Muscle layer of duodenum (tissue), 2 donors: Measurements from ENCODE around the gene MRPS5.

Experiments
- H3K27ac ChIP-seq: one replicate; pipeline ENCODE4 v1.7.0; 2013; ENCODE audit warnings: mild to moderate bottlenecking, low read length
- H3K27me3 ChIP-seq: one replicate; pipeline ENCODE4 v1.7.0; 2013; ENCODE audit warnings: low read depth, mild to moderate bottlenecking, control low read depth, low read length
- H3K36me3 ChIP-seq, 2 donors: one replicate each; pipeline ENCODE4 v1.7.0; 2013; ENCODE audit warnings: low read length in 2 of 2, control low read depth in 1 of 2, mild to moderate bottlenecking in 1 of 2; ENCODE audit not compliant: insufficient read depth in 2 of 2, control insufficient read depth in 1 of 2
- H3K4me1 ChIP-seq, 2 donors: one replicate each; pipeline ENCODE4 v1.7.0; 2013; ENCODE audit warnings: low read length in 2 of 2, mild to moderate bottlenecking in 2 of 2, control low read depth in 1 of 2, moderate library complexity in 1 of 2; ENCODE audit not compliant: insufficient read depth in 2 of 2, control insufficient read depth in 1 of 2
- H3K4me3 ChIP-seq, 2 donors: one replicate each; pipeline ENCODE4 v1.7.0; 2013; ENCODE audit warnings: low read length in 2 of 2, low read depth in 1 of 2, mild to moderate bottlenecking in 1 of 2
- H3K9me3 ChIP-seq, 2 donors: one replicate each; pipeline ENCODE4 v1.7.0; 2013; ENCODE audit warnings: low read length in 2 of 2, control low read depth in 1 of 2, mild to moderate bottlenecking in 1 of 2; ENCODE audit not compliant: control insufficient read depth in 1 of 2
- donor health status: healthy.

Gene MRPS5

GRCh38 chr2:95050385-95051300, 71.0 kb downstream of the MRPS5 start:
- Histone ChIP-seq H3K4me1 (no peaks in the 10 kb centered on the region), H3K4me3 (no peak overlapping the region), H3K27me3 (no peaks in the 10 kb centered on the region), H3K9me3 (no peaks in the 10 kb centered on the region), H3K27ac (no peak overlapping the region), H3K36me3 (peaks cover 0 to 5% of the 10 kb centered on the region in 2 donors)

- Histone ChIP-seq H3K4me1 (no peaks in the 10 kb centered on the region), H3K27ac (no peak overlapping the region), H3K4me3 (no peak overlapping the region), H3K36me3 (peaks cover 0 to 5% of the 10 kb centered on the region in 2 donors), H3K9me3 (no peaks in the 10 kb centered on the region), H3K27me3 (no peaks in the 10 kb centered on the region)
These were observed 71.6 kb downstream of the MRPS5 start for GRCh38 chr2:95049961-95050360.

- Histone ChIP-seq H3K36me3 (peaks cover 0 to 5% of the 10 kb centered on the region in 2 donors), H3K27me3 (no peaks in the 10 kb centered on the region), H3K4me3 (no peak overlapping the region), H3K4me1 (no peaks in the 10 kb centered on the region), H3K27ac (no peak overlapping the region), H3K9me3 (no peaks in the 10 kb centered on the region)
These were observed 72.0 kb downstream of the MRPS5 start for GRCh38 chr2:95049683-95049955.

GRCh38 chr2:95048825-95049682, 72.6 kb downstream of the MRPS5 start:
- Histone ChIP-seq H3K36me3 (peaks cover 0 to 5% of the 10 kb centered on the region in 2 donors), H3K27ac (no peak overlapping the region)

GRCh38 chr2:95047629-95048510, 73.7 kb downstream of the MRPS5 start:
- Histone ChIP-seq H3K27me3 (no peaks in the 10 kb centered on the region), H3K4me1 (peaks cover 4% of the 10 kb centered on the region in 2 donors), H3K9me3 (no peaks in the 10 kb centered on the region), H3K4me3 (no peak overlapping the region), H3K36me3 (peaks cover 0 to 5% of the 10 kb centered on the region in 2 donors), H3K27ac (no peak overlapping the region)

More at GRCh38 chr2:95048825-95049682, 72.6 kb downstream of the MRPS5 start:
- Histone ChIP-seq H3K4me1 (no peaks in the 10 kb centered on the region), H3K9me3 (no peaks in the 10 kb centered on the region), H3K27me3 (no peaks in the 10 kb centered on the region), H3K4me3 (no peak overlapping the region)

GRCh38 chr2:95046371-95047112, 75.1 kb downstream of the MRPS5 start:
- peaks cover 0 to under 1% of the 10 kb centered on the region in 2 donors for H3K36me3 ChIP-seq
- H3K27me3 ChIP-seq, result no peaks in the 10 kb centered on the region
- H3K4me1 ChIP-seq, result peaks cover 4 to 8% of the 10 kb centered on the region in 2 donors
- H3K9me3 ChIP-seq, result no peaks in the 10 kb centered on the region
- no peak overlapping the region for H3K4me3 ChIP-seq
- H3K27ac ChIP-seq, result no peak overlapping the region

- H3K36me3 ChIP-seq, result no peaks in the 10 kb centered on the region
- no peaks in the 10 kb centered on the region for H3K27me3 ChIP-seq
- H3K4me1 ChIP-seq, result peaks cover 4 to 13% of the 10 kb centered on the region in 2 donors
- H3K4me3 ChIP-seq, result no peak overlapping the region
- no peak overlapping the region for H3K27ac ChIP-seq
- no peaks in the 10 kb centered on the region for H3K9me3 ChIP-seq
These were observed 77.0 kb downstream of the MRPS5 start for GRCh38 chr2:95044601-95045000.

- Histone ChIP-seq H3K27ac (no peak overlapping the region), H3K36me3 (no peaks in the 10 kb centered on the region), H3K4me3 (peak overlapping the region in 1 of 2 donors; percentile 10), H3K27me3 (no peaks in the 10 kb centered on the region), H3K9me3 (no peaks in the 10 kb centered on the region), H3K4me1 (peaks cover 4 to 13% of the 10 kb centered on the region in 2 donors)
These were observed 78.1 kb downstream of the MRPS5 start for GRCh38 chr2:95043300-95044093.

GRCh38 chr2:95042472-95043271, 78.9 kb downstream of the MRPS5 start:
- Histone ChIP-seq H3K4me1 (peaks cover 4 to 13% of the 10 kb centered on the region in 2 donors), H3K9me3 (no peaks in the 10 kb centered on the region), H3K4me3 (peak overlapping the region in 1 of 2 donors; percentile 10), H3K27ac (no peak overlapping the region), H3K27me3 (no peaks in the 10 kb centered on the region), H3K36me3 (no peaks in the 10 kb centered on the region)
